Endothelial cell (in vitro differentiated cells): ENCODE data around the gene EXOC1. TPM values are rescaled to one million over a fixed set of nuclear protein-coding genes. Genes with fewer than 3 reads are reported as not detected.

Experiments used
- DNase-seq: peaks from one replicate; pipeline ENCODE4 v3.0.0; 2021; ENCODE audit warnings: low spot score
- H3K27ac Mint-ChIP-seq: one replicate; pipeline ENCODE4 v1.8.0; 2021; ENCODE audit warnings: mixed read lengths, inconsistent platforms; ENCODE audit not compliant: unreplicated experiment
- H3K27me3 Mint-ChIP-seq: one replicate; pipeline ENCODE4 v1.8.0; 2021; ENCODE audit warnings: mild to moderate bottlenecking, moderate library complexity, mixed read lengths, inconsistent platforms; ENCODE audit not compliant: unreplicated experiment
- H3K36me3 Mint-ChIP-seq: one replicate; pipeline ENCODE4 v1.8.0; 2021; ENCODE audit warnings: mild to moderate bottlenecking, low read depth, mixed read lengths, inconsistent platforms; ENCODE audit not compliant: unreplicated experiment
- H3K4me1 Mint-ChIP-seq: one replicate; pipeline ENCODE4 v1.8.0; 2021; ENCODE audit warnings: mild to moderate bottlenecking, mixed read lengths, inconsistent platforms; ENCODE audit not compliant: unreplicated experiment
- H3K4me3 Mint-ChIP-seq: one replicate; pipeline ENCODE4 v1.8.0; 2021; ENCODE audit warnings: mild to moderate bottlenecking, mixed read lengths, inconsistent platforms; ENCODE audit not compliant: unreplicated experiment
- H3K9me3 Mint-ChIP-seq: one replicate; pipeline ENCODE4 v1.8.0; 2021; ENCODE audit warnings: mixed read lengths, inconsistent platforms; ENCODE audit not compliant: unreplicated experiment
- total RNA-seq: library from RNA; stranded (reverse); fragmentation: NEBNext Ultra II Directional; extraction: Animal tissue kit (Norgen Biotek cat#: 25700); gene quantifications from one replicate; pipeline ENCODE4 v1.2.1, GENCODE V29; 2021; ENCODE audit not compliant: unreplicated experiment
- TF ChIP-seq, protein P1 (sequence below): fragments of 200-600 bp; sonication (generic); IDR thresholded peaks from one replicate; pipeline ENCODE4 v1.5.0; 2021; ENCODE audit warnings: antibody characterized with exemption; ENCODE audit not compliant: unreplicated experiment

The EXOC1 gene
- total RNA-seq, 1 donor from 2014 or later = 38.7 TPM

GRCh38 chr4:55921093-55921492 lies 67.6 kb downstream of the EXOC1 start:
- no peaks in the 10 kb centered on the region for H3K4me1 Mint-ChIP-seq
- H3K9me3 Mint-ChIP-seq = no peaks in the 10 kb centered on the region
- no peak overlapping the region for H3K4me3 Mint-ChIP-seq
- DNase-seq = no peak
- TF ChIP-seq, protein P1, sequence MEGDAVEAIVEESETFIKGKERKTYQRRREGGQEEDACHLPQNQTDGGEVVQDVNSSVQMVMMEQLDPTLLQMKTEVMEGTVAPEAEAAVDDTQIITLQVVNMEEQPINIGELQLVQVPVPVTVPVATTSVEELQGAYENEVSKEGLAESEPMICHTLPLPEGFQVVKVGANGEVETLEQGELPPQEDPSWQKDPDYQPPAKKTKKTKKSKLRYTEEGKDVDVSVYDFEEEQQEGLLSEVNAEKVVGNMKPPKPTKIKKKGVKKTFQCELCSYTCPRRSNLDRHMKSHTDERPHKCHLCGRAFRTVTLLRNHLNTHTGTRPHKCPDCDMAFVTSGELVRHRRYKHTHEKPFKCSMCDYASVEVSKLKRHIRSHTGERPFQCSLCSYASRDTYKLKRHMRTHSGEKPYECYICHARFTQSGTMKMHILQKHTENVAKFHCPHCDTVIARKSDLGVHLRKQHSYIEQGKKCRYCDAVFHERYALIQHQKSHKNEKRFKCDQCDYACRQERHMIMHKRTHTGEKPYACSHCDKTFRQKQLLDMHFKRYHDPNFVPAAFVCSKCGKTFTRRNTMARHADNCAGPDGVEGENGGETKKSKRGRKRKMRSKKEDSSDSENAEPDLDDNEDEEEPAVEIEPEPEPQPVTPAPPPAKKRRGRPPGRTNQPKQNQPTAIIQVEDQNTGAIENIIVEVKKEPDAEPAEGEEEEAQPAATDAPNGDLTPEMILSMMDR = no peak
- H3K36me3 Mint-ChIP-seq = no peaks in the 10 kb centered on the region
- H3K27ac Mint-ChIP-seq = no peak overlapping the region
- no peaks in the 10 kb centered on the region for H3K27me3 Mint-ChIP-seq

GRCh38 chr4:55925241-55925640 lies 71.8 kb downstream of the EXOC1 start:
- Mint-ChIP-seq H3K4me1 (no peaks in the 10 kb centered on the region), H3K27ac (no peak overlapping the region), H3K36me3 (no peaks in the 10 kb centered on the region), H3K4me3 (no peak overlapping the region), H3K27me3 (no peaks in the 10 kb centered on the region), H3K9me3 (no peaks in the 10 kb centered on the region)
- no peak for DNase-seq
- TF ChIP-seq, protein P1 = no peak

DNA sequence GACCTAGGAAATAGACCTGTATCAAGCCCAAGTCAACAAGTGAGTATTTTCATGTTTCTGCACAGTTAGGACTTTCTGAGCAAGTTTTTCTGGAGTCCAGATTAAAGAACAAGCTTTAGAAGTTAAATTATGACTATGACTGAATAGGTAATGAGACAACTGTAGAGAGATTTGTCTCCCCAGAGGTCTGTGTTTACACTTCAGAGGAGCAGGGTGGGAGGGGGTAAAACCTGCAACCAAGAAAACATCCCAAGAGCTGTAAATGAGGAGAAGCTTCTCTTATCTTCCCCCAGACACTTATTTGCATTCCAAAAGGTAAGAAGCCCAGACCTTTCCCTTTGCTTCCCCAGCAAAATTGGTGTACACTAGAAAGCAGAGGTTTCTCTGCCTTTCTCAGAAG lies 73.2 kb downstream of the EXOC1 start:
- DNase-seq = no peak
- Mint-ChIP-seq H3K36me3 (no peaks in the 10 kb centered on the region), H3K4me3 (no peak overlapping the region), H3K27ac (no peak overlapping the region), H3K4me1 (peaks cover 4% of the 10 kb centered on the region), H3K27me3 (no peaks in the 10 kb centered on the region), H3K9me3 (no peaks in the 10 kb centered on the region)
- TF ChIP-seq, protein P1 = no peak

DNA sequence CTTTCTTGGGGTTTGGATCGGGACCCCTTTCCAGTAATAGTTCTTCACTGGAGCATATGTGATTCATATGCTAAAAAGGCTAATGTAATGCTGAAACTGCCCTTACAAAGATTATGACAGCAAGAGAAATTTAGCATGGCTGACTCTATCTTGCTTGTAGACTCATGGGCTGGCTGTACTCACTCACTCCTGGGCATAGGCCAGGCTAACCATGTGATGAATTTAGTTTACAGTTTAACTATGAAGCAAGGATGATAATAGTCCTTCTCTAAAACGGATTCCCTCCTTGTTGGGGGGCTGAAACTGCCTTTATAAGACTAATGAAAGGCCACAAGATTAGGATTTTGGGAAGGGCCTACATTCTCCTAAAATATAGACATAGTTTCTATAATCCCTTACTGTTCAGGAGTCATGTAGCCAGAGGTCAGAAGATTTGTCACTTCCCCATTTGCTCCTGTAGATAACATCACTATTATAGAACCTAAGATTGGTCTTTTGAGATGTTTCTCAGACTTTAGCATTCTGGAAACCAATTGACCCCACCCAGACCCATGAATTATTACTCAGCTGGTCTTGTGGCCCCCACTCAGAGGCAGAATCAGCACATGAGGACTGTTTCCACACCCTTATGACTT lies 74.5 kb downstream of the EXOC1 start:
- TF ChIP-seq, protein P1 = no peak

DNA sequence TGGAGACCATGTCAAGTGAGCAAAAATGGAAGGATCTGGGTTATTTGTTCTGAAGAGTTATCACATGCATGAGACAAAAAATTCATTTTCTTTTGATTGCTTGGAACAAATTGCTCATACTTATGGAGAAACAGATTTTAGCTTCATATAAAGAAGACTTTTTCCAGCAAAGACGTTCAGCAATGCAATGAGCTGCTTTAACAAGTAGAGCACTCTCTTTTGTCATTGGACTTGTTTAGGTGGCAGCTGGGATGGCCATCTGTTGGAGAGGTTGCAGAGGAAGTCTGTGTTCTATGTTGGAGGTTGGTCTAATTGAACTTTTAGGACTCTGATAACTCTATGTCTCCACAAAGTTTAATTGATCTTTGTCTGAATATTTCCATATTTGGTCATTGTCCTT lies 75.4 kb downstream of the EXOC1 start:
- H3K4me1 Mint-ChIP-seq = peaks cover 4% of the 10 kb centered on the region
- DNase-seq = no peak
- TF ChIP-seq, protein P1 = no peak
- no peaks in the 10 kb centered on the region for H3K27me3 Mint-ChIP-seq
- no peaks in the 10 kb centered on the region for H3K9me3 Mint-ChIP-seq
- H3K36me3 Mint-ChIP-seq = no peaks in the 10 kb centered on the region
- no peak overlapping the region for H3K4me3 Mint-ChIP-seq
- no peak overlapping the region for H3K27ac Mint-ChIP-seq

More for the DNA sequence above, 74.5 kb downstream of the EXOC1 start:
- H3K4me1 Mint-ChIP-seq = peaks cover 4% of the 10 kb centered on the region
- H3K4me3 Mint-ChIP-seq = no peak overlapping the region
- H3K27me3 Mint-ChIP-seq = no peaks in the 10 kb centered on the region
- no peak overlapping the region for H3K27ac Mint-ChIP-seq
- H3K36me3 Mint-ChIP-seq = no peaks in the 10 kb centered on the region
- no peak for DNase-seq
- no peaks in the 10 kb centered on the region for H3K9me3 Mint-ChIP-seq
